SKM-1 treated with dmso at 0.1 percent for 144 hours (cell line): ENCODE results near the gene TM7SF2.

Experiments used
- DNase-seq: peaks from one replicate; lab custom pipeline; 2025; ENCODE audit not compliant: unreplicated experiment; lab: John Stamatoyannopoulos, UW

Gene TM7SF2

GRCh38 chr11:65089621-65090020 lies 22.1 kb upstream of the TM7SF2 start:
- no peak for DNase-seq

GRCh38 chr11:65090628-65091027 lies 21.0 kb upstream of the TM7SF2 start:
- DNase-seq, result no peak

- no peak for DNase-seq
These were observed 16.2 kb upstream of the TM7SF2 start for GRCh38 chr11:65095427-65095826.

GRCh38 chr11:65095974-65096806 lies 15.5 kb upstream of the TM7SF2 start, which contains the start of gene VPS51:
VPS51 (plus strand) TSS chr11:65096214; CDS start chr11:65096251, 37 bp downstream.
- DNase-seq, result peak; percentile 85

GRCh38 chr11:65096926-65097325 lies 14.7 kb upstream of the TM7SF2 start:
- no peak for DNase-seq

- no peak for DNase-seq
These were observed 10.9 kb upstream of the TM7SF2 start for GRCh38 chr11:65100674-65101350.

GRCh38 chr11:65102142-65103095 lies 9.3 kb upstream of the TM7SF2 start:
- no peak for DNase-seq

- DNase-seq, result no peak
These were observed 8.2 kb upstream of the TM7SF2 start for GRCh38 chr11:65103476-65103875.

- DNase-seq, result no peak
These were observed 7.0 kb upstream of the TM7SF2 start for GRCh38 chr11:65104628-65105027.

GRCh38 chr11:65107078-65107477 lies 4.6 kb upstream of the TM7SF2 start:
- DNase-seq, result no peak

- no peak for DNase-seq
These were observed 3.8 kb upstream of the TM7SF2 start for GRCh38 chr11:65107751-65108468.

- no peak for DNase-seq
These were observed 3.1 kb upstream of the TM7SF2 start for GRCh38 chr11:65108469-65109123.

- no peak for DNase-seq
These were observed 2.2 kb upstream of the TM7SF2 start for GRCh38 chr11:65109231-65110198.

GRCh38 chr11:65110354-65110861 lies 1.3 kb upstream of the TM7SF2 start:
- peak; percentile 57 for DNase-seq

GRCh38 chr11:65111159-65111743 lies 421 bp upstream of the TM7SF2 start:
- DNase-seq, result no peak

- DNase-seq, result peak; percentile 20
These were observed 1.1 kb downstream of the TM7SF2 start for GRCh38 chr11:65112546-65113360.

- no peak for DNase-seq
These were observed 1.7 kb downstream of the TM7SF2 start for GRCh38 chr11:65113361-65113756.
